Measurements from ENCODE around the gene RANBP2. TPM values are rescaled to one million over a fixed set of nuclear protein-coding genes. Genes with fewer than 3 reads are reported as not detected.
A peak's percentile ranks its signal among the peaks of the same experiment; 100 is the strongest.

The RANBP2 gene
- total and polyA plus RNA-seq, 2 donors (not counting 1 experiment from before 2014, with no cell fraction given): 17.2 to 59.3 TPM

DNA sequence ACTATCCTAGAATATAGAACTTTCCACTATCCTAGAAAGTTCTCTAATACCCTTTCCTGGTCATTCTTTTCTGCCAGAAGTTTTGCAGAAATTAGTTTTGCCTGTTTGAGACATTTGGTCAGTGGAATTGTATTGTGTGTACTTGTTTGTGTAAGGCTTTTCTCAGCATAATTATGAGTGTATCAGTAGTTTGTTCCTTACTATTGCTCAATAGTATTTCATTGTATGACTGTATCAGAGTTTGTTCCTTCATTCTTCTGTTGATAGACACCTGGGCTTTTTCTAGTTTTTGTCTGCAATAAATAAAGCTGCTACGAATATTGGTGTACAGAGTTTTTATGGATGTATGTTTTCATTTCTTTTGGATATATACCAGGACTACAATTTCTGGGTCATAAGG, 94.5 kb downstream of the RANBP2 start:
- Histone ChIP-seq H3K36me3 (ENCODE audit: control insufficient read depth, insufficient read depth, low read length) (no peaks in the 10 kb centered on the region), H4K20me1 (ENCODE audit: control insufficient read depth, extremely low read depth, insufficient read depth, low read length) (no peaks in the 10 kb centered on the region), H3K9me3 (ENCODE audit: control insufficient read depth, insufficient read depth, low read depth, low read length) (no peaks in the 10 kb centered on the region), H3K27ac (ENCODE audit: insufficient read depth, low read length) (no peak overlapping the region), H3K27me3 (ENCODE audit: control insufficient read depth, insufficient read depth, low read length) (no peaks in the 10 kb centered on the region), H3K9ac (ENCODE audit: insufficient read depth, low read length) (no peak overlapping the region), H3K4me2 (ENCODE audit: extremely low read depth, insufficient read depth, low read length) (no peak overlapping the region), H3K4me1 (ENCODE audit: control insufficient read depth, extremely low read depth, insufficient read depth, low read length) (no peaks in the 10 kb centered on the region), H3K79me2 (ENCODE audit: control insufficient read depth, insufficient read depth, low read length) (no peaks in the 10 kb centered on the region), H3K4me3 (replicated peaks in 1 of 4; ENCODE audit: control extremely low read depth in 1 of 4, insufficient read depth in 1 of 4, low read depth in 3 of 4, low read length in 4 of 4) (no peak overlapping the region), H2AFZ (ENCODE audit: low read length) (no peak overlapping the region)
- TF ChIP-seq, protein P1, sequence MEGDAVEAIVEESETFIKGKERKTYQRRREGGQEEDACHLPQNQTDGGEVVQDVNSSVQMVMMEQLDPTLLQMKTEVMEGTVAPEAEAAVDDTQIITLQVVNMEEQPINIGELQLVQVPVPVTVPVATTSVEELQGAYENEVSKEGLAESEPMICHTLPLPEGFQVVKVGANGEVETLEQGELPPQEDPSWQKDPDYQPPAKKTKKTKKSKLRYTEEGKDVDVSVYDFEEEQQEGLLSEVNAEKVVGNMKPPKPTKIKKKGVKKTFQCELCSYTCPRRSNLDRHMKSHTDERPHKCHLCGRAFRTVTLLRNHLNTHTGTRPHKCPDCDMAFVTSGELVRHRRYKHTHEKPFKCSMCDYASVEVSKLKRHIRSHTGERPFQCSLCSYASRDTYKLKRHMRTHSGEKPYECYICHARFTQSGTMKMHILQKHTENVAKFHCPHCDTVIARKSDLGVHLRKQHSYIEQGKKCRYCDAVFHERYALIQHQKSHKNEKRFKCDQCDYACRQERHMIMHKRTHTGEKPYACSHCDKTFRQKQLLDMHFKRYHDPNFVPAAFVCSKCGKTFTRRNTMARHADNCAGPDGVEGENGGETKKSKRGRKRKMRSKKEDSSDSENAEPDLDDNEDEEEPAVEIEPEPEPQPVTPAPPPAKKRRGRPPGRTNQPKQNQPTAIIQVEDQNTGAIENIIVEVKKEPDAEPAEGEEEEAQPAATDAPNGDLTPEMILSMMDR (conservative IDR thresholded peaks at IDR 0.05 in 1 of 2, IDR thresholded peaks at IDR 0.05 in 1 of 2; ENCODE audit: low read depth in 1 of 2, low read length in 2 of 2): no peak
- no peak for TF ChIP-seq EZH2 (IDR thresholded peaks at IDR 0.05; ENCODE audit: low read length, missing control alignments)
- no peak for DNase-seq (ENCODE audit: low read depth in 2 of 2)

DNA sequence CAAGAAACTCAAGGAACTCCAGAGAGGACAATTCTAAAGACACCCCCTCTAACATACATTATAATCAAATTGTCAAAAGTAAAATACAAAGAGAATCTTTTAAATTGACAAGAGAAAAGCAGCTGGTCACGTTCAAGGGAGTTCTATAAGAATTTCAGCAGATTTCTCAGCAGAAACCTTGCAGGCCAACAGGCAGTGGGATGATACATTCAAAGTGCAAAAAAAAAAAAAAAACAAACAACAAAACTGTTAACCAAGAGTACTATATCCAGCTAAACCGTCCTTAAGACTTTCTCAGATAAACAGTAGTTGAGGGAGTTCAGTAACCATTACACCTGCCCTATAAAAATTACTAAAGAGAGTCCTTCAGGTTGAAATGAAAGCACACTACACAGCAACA, 101.2 kb downstream of the RANBP2 start:
- peak in 1 of 2 donors; percentile 5 for DNase-seq (ENCODE audit: low read depth in 2 of 2)
- Histone ChIP-seq H3K79me2 (ENCODE audit: control insufficient read depth, insufficient read depth, low read length) (no peaks in the 10 kb centered on the region), H3K27me3 (ENCODE audit: control insufficient read depth, insufficient read depth, low read length) (no peaks in the 10 kb centered on the region), H4K20me1 (ENCODE audit: control insufficient read depth, extremely low read depth, insufficient read depth, low read length) (no peaks in the 10 kb centered on the region), H2AFZ (ENCODE audit: low read length) (no peak overlapping the region), H3K4me2 (ENCODE audit: extremely low read depth, insufficient read depth, low read length) (no peak overlapping the region), H3K36me3 (ENCODE audit: control insufficient read depth, insufficient read depth, low read length) (no peaks in the 10 kb centered on the region), H3K9ac (ENCODE audit: insufficient read depth, low read length) (no peak overlapping the region), H3K4me3 (replicated peaks in 1 of 4; ENCODE audit: control extremely low read depth in 1 of 4, insufficient read depth in 1 of 4, low read depth in 3 of 4, low read length in 4 of 4) (no peak overlapping the region), H3K27ac (ENCODE audit: insufficient read depth, low read length) (no peak overlapping the region), H3K4me1 (ENCODE audit: control insufficient read depth, extremely low read depth, insufficient read depth, low read length) (no peaks in the 10 kb centered on the region), H3K9me3 (ENCODE audit: control insufficient read depth, insufficient read depth, low read depth, low read length) (no peaks in the 10 kb centered on the region)
- TF ChIP-seq, protein P1 (conservative IDR thresholded peaks at IDR 0.05 in 1 of 2, IDR thresholded peaks at IDR 0.05 in 1 of 2; ENCODE audit: low read depth in 1 of 2, low read length in 2 of 2): no peak
- TF ChIP-seq EZH2 (IDR thresholded peaks at IDR 0.05; ENCODE audit: low read length, missing control alignments): no peak

DNA sequence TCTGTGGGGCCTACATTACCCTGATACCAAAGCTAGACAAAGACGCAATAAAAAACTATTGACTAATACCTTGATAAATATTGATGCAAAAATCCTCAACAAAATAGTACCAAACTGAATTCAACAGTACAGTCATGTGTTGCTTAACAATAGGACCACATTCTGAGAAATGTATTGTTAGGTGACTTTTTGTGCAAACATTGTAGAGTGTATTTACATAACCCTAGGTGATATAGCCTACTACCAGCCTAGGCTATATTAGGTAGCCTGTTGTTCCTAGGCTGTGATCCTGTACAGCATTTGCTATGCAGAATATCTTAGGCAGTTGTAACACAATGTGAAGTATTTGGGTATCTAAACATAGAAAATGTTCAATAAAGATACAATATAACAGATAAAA, 104.0 kb downstream of the RANBP2 start:
- no peaks in the 10 kb centered on the region for H3K36me3 ChIP-seq (ENCODE audit: control insufficient read depth, insufficient read depth, low read length)
- no peaks in the 10 kb centered on the region for H3K9me3 ChIP-seq (ENCODE audit: control insufficient read depth, insufficient read depth, low read depth, low read length)
- H3K4me1 ChIP-seq (ENCODE audit: control insufficient read depth, extremely low read depth, insufficient read depth, low read length): no peaks in the 10 kb centered on the region
- H3K79me2 ChIP-seq (ENCODE audit: control insufficient read depth, insufficient read depth, low read length): no peaks in the 10 kb centered on the region
- no peak overlapping the region for H3K27ac ChIP-seq (ENCODE audit: insufficient read depth, low read length)
- no peak overlapping the region for H3K4me3 ChIP-seq (replicated peaks in 1 of 4; ENCODE audit: control extremely low read depth in 1 of 4, insufficient read depth in 1 of 4, low read depth in 3 of 4, low read length in 4 of 4)
- H3K9ac ChIP-seq (ENCODE audit: insufficient read depth, low read length): no peak overlapping the region
- no peaks in the 10 kb centered on the region for H4K20me1 ChIP-seq (ENCODE audit: control insufficient read depth, extremely low read depth, insufficient read depth, low read length)
- no peak overlapping the region for H2AFZ ChIP-seq (ENCODE audit: low read length)
- H3K4me2 ChIP-seq (ENCODE audit: extremely low read depth, insufficient read depth, low read length): no peak overlapping the region
- DNase-seq (ENCODE audit: low read depth in 2 of 2): no peak
- no peak for TF ChIP-seq EZH2 (IDR thresholded peaks at IDR 0.05; ENCODE audit: low read length, missing control alignments)
- TF ChIP-seq, protein P1 (conservative IDR thresholded peaks at IDR 0.05 in 1 of 2, IDR thresholded peaks at IDR 0.05 in 1 of 2; ENCODE audit: low read depth in 1 of 2, low read length in 2 of 2): no peak
- no peaks in the 10 kb centered on the region for H3K27me3 ChIP-seq (ENCODE audit: control insufficient read depth, insufficient read depth, low read length)

All from fibroblast of lung (primary cell).